Occipital lobe (tissue), 2 donors: ENCODE results near the gene RUNX3. TPM values are rescaled to one million over a fixed set of nuclear protein-coding genes. Genes with fewer than 3 reads are reported as not detected.

ENCODE experiments used
- DNase-seq: peaks from one replicate; lab custom pipeline; 2025; lab: John Stamatoyannopoulos, UW
- total RNA-seq: library from RNA; depleted of rRNA; stranded (reverse); fragments of >200 nt; gene quantifications from one replicate; pipeline ENCODE4 v1.2.3, GENCODE V29; 2014

Gene RUNX3
- total RNA-seq, 1 donor from 2014 or later, result 0.16 TPM

DNA sequence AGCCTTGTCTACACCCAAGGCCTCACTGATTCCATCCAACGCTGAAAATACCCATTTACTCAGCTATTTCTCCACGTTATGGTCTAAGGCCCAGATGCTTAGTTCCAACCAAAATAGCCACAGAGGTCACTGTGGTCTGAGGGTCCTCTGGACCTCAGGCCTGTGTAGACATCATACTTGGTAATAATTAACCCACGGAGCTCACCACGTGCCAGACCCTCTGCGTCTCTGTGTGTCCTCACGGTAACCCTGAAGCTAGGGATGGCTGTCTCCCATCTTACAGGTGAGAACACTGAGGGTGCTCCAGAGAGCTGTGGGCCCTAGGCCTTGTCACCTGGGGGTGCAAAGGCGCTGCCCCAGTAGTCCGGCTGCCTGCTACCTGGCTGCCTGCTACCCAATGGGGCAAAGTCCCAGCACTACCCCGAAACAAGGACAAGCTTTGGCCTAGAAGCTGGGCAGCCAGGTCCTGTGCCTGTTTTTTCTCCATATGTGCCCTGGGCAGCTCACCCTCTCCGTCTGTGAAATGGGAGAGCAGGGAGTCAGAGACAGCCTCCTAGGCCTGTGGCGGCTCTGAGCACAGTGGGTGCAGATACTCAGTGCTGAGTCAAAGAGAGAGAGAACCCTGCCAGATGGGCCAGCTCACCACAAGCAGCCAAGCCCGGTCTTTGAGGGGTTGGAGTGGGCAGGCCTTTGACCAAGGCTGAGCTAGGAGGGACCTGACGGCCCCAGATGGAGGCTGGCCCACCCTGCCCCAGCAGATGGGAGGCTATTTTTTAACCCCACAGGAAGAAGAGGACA lies 17.0 kb upstream of the RUNX3 start:
- no peak for DNase-seq

DNA sequence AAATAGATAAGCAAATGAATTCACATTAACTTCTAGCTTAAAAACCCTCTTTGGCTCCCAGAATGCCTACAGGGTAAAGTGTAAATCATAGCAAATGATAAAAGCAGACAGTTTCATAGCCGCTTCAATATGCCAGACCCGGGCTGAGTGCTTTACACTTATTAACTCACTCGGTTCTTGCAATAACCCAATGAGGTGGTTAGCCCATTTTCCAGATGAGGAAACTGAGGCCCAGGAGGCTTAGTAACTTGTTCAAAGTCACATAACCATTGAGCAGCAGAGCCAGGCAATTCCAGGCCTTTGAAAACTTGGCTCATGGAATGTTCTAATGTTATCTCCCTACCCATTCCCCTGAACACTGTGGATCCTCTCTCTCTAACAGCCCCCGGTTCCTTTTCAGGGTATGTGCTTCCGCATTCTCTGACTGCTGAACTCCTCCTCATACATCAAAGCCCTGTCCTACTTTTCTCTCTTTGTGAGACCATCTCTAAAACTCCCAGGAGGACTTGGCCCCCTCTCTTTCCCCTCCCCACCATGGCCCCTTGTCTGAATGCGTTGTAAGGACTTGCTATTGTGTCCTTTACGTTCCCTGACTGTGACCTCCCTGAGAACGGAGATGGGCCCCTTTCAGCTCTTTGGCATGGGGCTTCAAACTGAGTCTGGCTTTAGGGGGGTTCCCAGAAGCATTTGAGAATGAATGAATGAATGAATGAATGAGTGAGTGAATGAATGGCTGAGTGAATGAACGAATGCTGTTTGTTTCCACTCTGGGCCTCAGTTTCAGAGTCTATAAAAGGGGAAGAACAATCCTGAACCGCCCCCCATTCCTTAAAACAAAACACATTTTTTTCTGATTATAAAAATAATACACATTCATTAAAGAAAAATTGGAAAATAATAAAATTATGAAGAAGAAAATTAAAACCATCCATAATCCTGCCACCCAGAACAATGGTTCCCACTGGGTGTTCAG lies 15.6 kb upstream of the RUNX3 start:
- DNase-seq, result no peak

DNA sequence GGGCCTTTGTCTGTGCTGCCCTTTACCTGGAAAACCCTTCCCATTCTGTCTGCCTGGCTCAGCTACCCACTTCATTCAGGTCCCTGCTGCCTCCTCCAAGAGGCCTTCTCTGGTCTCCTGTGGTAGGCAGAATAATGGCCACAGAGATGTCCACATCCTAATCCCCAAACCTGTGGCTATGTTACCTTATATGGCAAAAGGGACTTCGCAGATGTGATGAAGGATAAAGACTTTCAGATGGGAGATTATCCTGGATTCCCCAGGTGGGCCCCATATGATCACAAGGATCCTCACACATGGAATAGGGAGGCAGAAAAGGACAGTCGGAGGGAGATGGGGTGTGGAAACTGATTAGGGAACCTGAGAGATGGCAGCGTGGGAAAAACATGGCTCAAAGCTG lies 14.2 kb upstream of the RUNX3 start:
- DNase-seq, result no peak

DNA sequence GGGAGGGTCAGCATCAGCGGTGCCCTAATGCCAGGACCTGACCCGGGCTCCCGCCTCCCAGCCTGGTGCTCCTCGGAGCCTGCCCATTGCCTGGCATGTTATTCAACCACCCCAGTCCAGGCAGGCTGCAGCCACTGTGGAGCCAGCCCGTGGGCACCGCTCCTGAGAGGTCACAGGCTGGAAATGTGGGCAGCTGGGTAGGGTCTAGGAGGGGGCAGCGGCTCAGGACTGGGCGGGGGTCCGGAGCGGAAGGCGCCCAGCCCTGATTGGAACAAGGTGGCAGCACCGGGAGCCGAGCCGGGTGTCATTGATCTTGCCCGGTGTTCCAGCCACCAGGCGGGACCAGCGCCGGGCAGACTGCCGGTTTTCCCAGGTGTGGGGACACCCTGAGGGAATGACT lies 12.7 kb upstream of the RUNX3 start:
- no peak for DNase-seq

DNA sequence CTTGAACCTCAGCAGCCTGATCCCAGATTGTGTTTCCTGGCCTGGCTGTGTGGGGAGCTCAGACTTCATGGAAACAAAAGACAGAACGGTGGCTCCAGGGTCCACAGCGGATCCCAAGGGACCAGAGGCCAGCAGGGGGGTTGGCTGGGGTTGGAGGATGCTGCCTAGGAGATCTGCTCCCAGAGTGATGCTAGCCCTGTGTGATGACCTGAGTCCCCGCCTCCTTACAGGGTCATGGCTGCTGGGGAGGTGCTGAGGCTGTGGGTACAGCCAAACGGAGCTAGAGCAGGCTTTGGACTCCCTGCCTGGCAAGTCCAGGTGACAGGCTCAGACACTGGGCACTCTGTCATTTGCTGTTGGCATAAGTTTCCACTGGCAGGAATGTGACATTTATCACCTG lies 11.5 kb upstream of the RUNX3 start:
- no peak for DNase-seq

DNA sequence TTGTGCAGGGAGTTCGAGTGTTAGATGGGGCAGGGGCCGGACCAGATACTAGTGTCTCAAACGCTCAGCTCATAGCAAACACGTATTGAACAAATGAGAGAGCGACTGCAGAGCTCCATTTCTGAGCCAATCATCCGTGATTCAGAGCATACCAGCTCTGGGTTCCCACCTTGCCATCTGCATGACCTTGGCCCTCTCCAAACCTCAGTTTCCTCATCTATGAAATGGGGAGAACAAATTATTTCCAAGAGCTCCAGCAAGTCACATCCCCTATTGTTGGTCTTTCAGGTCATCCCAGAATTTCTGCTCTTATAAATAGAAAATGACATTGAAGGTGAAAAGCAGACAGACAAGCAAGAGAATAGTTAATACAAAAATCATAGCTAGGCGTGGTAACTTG lies 10.2 kb upstream of the RUNX3 start:
- DNase-seq, result no peak

DNA sequence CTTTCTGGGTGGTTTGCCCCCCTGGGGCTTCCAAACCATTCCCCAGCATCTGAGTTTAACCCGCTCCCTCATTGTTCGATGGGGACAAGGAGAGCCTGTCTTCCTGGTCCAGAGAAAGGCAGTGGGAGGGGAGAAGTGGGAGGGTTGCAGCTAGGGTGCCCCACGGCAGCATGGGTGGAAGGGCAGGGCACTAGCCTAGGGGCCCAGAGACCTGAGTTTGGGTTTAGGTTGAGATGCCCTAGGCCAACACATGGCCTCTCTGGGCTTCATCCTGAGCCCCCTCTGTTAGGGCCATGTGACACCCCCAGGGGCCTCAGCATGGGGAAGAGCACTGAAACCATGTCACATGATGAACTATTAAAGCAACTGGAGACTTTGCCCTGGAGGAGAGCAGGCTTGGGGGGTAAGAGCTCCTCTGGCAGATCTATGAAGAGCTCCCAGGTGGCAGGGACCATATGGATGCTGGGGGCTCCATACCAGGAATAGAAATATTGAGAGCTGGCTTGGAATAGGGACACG lies 9.7 kb upstream of the RUNX3 start:
- DNase-seq, result no peak

DNA sequence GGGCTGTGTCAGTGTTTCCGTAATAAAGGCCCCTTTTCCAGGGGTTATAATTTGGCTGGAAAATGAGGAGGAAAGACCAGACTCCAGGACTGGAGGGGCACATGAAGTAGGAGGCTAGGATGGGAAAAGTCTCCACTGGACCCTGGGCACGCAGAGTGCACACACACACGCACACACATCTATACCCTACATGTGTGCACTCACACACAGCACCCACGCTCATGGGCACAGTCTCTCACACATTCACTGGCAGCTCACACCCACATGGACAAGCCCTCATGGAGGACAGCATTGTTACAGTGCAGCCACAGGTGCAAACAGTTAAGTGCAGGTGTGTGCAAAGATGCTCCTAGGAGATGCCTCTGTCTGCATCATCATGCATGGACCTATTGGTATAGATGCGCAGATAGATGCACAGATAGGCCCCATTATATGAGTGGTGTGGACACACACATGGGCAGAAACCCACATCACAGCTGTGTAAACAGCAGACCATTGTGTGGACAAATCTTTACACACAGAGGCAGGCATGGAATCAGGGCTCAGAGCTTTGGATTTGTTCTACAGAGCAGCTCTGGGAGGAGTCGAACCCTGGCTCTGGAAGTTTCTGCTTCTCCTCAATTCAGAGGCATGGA lies 9.1 kb upstream of the RUNX3 start:
- no peak for DNase-seq

DNA sequence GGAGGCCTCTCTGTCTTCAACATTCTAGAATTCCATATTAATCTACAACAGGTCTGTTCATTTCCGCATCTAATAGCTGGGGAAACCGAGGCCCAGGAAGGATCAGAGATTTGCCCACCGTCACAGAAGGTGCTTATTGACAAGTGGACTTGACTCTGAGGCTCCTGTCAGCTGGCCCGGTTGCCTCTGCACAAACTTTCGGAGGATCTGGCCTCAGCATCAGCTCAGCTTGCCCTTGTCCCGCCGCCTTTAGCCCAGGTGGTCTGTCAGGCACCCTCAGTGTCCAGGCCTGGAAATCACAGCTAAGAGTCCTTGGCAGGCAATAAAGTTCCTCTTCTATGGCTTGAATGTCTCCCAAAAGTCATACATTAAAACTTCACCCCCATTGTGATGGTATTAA lies 8.2 kb upstream of the RUNX3 start:
- DNase-seq, result no peak

DNA sequence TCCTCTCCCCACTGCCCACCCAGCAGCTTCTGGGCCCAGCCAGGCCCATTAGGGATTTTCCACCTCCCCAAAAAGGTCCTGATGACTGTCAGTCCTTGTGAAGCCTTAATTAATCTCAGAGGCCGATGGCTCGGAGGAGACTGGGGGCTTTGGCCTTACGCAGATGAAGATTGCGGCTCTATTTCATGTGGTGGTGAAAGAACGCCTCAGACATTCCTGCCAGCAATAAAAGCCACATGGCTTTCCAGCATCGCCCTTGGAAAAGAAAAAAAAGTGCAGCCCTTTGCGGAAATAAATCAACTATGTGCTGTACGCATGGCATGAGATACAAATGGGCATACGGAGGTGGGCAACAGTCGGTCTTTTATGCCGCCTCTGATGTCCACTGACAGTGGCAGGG lies 6.6 kb upstream of the RUNX3 start:
- DNase-seq, result no peak

DNA sequence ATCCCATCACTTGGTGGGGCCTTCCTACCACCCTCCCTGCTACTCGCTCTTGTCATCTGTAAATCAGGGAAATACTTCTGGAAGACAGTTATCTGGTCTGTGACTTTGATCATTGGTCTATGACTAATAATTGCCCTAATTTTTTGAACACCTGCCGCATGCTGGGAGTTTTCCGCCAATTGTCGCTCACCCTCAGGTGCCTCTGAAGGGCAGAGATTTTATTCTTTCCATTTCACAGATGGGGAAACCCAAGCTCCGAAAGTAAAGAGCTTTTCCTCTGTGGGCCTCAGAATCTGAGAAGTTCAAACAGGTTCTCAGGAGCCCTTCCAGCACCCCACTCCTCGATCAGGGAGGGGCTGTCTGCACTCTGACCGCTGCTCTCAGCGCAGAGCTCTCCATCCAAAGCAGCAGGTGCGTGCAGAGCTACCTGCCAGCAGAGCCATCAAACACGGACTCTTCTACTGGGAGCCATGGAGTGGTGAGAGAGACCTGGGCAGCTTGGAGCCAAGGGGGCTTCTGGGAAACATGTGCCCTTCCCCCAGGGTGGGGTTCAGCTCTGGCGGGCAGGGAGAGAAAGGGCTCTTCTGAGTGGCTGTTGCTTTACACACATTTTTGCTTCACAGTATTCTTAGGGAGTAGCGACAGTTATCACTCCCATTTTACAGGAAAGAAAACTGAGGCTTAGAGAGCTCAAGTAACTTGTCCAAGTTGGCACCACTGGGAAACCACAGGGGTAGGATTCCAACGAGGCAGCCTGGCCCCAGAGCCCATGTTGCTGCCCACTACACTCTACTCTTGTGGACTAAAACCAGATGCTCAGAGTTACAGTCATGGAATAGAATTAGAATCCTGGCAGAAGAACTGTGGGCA lies 5.8 kb upstream of the RUNX3 start:
- DNase-seq, result no peak

DNA sequence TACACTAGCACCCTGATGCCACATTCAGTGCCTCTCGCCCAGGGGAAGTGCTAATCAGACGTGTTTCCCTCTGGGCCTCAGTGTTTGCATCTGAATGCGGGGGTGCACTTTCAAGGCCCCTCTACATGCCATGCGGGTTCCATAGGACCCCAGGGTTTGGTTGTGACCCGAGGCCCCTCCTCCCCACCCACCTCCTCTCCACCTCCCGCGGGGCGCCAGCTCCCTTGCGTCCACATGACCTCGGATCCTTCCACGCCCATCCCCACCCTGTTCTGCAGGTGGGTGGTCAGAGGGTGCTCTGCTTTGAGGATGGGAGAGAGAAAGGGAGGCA lies 5.1 kb upstream of the RUNX3 start:
- no peak for DNase-seq

DNA sequence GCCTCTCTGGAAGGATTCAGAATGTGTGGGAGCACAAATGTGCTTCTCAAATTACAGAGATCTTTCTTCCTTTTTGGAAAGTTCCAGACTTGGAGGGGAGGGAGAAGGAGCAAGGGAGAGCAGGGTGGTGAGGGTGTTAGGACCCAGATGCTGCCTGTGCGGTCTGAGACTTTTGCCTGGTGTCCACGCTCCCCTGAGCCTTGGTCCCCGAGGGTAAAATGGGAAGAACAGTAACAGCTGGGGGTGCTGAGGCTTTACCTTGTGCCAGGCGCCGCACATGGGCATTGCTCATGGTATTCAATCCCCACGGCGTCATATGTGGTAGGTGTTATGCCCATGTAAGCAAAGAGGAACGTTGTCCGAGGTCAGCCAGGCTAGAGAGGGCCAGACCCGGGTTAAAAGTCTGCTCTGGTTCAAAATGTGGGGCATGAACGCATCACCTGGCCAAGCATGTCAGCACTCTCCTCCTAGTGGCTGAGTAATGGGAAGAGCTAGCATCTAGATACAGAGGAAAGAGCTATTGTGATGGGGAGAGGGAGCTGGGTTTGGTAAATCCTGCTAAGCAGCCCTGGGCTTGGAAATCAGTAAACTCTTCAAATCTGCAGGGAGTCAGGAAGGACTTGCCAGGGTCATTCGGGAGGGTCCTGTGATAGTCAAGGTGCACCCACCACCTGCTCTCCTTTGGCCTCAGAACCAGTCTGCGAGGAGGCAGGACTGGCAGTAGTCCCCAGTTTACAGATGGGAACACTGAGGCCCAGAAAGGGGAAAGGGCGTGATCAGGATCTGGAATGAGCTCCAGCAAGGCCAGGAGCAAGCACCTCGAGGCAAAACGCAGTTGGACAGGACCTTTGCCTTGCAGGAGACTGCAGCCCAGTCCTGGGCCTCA lies 4.5 kb upstream of the RUNX3 start:
- no peak for DNase-seq

DNA sequence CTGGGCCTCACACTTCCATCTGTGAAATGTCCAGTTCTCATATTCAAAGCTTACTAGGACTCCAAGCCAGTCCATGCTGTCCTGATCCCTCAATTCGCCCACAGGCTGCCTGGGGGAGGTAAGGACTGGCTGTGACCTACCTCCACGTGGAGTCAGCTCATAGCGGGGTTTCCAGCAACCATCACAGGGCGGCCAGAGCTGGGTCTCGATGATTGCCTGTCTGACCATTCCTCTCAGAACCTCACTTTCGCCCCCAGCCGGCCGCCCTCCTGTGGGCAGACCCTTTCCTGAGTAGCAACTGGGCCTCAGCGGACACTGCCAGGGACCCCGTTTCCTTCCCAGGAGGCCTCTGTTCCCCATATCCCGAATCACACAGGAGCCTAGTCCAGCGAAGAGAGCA lies 3.4 kb upstream of the RUNX3 start:
- DNase-seq, result no peak

DNA sequence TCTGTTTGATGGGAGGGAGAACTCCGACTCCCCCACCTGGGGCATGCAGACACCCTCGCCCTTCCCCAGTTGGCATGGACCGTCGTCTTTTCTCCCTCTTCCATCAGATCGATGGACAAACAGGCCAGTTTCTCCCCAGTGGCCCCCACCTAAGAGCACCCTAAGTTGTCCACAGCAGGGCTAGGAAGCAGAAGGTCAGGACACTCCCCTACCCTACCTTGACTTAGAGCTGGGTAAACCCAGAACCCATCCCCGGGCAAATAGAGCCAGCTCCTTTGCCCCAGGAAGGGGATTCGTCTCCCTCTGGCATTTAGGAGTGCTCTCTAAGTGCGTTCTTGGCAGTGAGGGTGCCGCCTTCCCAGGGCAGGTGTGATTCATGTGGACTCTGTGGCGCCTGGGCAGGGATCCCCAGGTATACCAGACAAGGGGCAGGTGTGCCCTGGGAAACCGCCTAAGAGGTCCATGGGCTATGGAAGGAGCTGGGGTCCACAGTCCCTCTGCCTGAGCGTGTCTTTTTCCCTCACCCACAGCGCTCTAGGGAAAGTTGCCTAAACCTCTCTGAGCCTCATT lies 2.7 kb upstream of the RUNX3 start:
- DNase-seq, result no peak

DNA sequence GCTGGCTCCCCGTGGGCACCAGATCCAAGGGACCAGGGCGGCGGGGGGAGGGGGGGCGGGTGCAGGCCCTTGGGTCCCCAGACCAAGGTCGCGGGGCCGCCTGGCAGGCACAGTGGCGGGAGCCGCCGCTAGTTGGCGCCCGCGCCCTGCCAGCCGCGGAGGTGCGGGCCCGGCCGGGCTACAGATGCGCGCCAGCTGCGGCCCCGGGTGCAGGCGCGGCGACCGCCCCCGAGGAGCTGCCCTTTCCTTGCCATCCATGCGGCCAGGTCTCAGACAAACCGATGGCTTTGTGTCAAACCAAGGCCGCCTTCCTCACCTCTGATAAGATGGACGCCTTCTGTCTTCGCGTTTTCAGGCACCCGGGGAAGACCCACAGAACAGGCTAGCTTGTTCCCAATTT lies 2.2 kb upstream of the RUNX3 start:
- no peak for DNase-seq

DNA sequence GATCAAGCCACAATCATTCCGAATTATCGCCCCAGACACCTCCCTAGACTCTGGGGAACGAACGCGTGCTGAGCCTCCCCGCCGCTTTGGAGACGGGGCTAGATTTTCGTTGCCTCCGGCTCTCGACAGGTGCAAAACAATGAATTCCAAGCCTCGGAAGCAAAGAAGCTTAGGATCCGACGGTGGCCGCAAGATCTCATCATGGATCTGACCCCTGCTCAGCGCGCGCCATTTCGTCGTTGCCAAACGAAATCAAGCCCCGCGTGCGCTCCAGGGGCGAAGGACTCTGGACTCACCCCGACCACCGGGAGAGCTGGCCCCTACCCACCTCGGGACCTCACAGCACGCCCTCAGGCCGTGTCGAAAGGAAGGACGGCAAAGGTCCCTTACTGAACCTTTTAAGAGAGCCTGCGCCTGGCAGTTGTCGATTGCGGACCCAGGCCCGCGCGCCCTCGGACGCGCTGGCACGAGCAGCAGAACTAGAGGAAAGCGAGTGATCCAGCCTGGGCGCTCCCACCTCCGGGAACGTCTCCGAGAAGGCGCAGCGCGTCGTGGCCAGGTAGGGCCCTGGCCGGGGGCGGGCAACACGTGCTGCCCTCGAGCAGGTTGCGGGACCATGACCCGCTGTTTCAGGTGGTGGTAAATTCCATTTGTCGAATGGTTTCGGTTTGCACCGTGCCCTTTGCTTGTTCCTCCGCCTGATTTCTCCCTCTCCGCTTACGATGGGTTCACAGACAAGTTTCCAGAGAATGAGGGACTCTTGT lies 1.6 kb upstream of the RUNX3 start:
- no peak for DNase-seq

DNA sequence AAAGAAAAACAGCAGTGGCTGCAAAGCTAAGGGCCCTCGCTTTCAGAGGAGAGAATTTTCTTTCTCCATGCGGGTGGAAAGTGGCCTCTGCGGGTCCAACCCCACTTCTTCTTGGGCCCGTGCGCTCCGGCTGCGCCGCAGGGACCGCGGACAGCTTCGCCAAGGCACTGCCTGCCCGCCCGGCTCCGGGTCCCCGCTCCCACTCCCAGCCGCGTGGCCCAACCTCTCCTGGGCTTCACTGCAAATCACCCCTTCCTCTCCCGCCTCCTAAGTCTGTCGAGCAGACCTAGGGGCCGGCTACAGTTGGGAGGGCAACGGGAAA lies 1.0 kb upstream of the RUNX3 start:
- DNase-seq, result no peak
